ENCODE results near the gene DDX17.

Gene DDX17

DNA sequence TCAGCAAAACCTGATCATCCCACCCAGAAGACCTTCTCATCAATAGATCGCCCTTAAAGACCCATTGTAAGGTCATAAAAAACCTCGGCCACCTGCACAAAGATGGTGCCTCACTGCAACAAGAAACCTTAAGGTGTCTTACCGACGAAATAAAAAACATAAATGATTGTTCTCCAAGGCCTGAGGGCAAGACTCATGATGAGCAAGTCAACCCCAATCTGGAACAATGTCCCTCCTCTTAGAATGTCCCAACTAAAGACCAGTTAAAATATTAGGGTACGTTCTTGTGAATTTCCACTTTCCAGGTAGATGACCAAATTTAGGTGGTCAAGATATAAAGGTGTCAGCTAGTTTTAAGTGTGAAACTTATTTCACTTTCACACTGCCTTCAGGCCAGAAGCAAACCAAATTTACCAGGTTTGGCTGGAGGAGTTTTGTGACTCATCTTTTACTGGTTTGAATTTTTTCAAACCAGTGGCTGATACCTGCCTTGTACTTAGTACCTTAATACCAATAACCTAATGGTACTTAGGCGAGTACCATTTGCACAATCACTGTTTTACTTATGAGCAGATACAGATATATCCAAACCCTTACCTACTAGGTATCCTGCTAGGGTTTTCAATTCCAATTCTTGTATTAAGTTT is 23.3 kb downstream of the DDX17 start:
- Histone ChIP-seq H3F3A (ENCODE audit: insufficient read depth, low read length) (peaks cover 50% of the 10 kb centered on the region), H3K9ac (ENCODE audit: low read length) (no peak overlapping the region)

DNA sequence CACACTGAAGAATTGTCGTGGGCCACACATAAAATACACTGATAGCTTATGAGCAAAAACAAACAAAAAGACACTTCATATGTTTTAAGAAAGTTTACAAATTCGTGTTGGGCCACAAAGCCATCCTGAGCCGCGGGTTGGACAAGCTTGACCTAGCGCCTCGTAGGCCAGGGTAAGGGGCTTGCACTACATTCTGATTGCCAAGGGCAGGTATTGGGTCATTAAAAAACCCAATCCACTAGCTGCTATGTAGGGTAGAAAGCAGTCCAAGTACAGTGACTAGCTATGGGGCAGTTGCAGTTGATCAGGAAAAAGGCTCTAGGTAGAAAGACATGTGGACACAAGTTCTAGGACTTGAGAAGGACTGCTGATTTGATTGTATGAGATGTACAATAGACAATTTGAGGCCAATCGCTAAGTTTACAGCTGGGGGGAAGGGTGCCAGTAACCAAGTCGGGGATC is 24.2 kb downstream of the DDX17 start:
- H3K27me3 ChIP-seq (replicated peaks; ENCODE audit: insufficient read depth, low read length), result no peaks in the 10 kb centered on the region
- no peak for DNase-seq
- TF ChIP-seq EZH2 (optimal IDR thresholded peaks at IDR 0.05; ENCODE audit: low read depth, low read length) (no peak), EZH2phosphoT487 (IDR thresholded peaks at IDR 0.05; ENCODE audit: low read length) (no peak)
- TF ChIP-seq, protein P1, sequence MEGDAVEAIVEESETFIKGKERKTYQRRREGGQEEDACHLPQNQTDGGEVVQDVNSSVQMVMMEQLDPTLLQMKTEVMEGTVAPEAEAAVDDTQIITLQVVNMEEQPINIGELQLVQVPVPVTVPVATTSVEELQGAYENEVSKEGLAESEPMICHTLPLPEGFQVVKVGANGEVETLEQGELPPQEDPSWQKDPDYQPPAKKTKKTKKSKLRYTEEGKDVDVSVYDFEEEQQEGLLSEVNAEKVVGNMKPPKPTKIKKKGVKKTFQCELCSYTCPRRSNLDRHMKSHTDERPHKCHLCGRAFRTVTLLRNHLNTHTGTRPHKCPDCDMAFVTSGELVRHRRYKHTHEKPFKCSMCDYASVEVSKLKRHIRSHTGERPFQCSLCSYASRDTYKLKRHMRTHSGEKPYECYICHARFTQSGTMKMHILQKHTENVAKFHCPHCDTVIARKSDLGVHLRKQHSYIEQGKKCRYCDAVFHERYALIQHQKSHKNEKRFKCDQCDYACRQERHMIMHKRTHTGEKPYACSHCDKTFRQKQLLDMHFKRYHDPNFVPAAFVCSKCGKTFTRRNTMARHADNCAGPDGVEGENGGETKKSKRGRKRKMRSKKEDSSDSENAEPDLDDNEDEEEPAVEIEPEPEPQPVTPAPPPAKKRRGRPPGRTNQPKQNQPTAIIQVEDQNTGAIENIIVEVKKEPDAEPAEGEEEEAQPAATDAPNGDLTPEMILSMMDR (IDR thresholded peaks at IDR 0.05; ENCODE audit: low read length), result no peak
- H3K9ac ChIP-seq (ENCODE audit: low read length), result no peak overlapping the region
- no peak overlapping the region for H2AFZ ChIP-seq (ENCODE audit: low read length)
- no peak overlapping the region for H3K27ac ChIP-seq (ENCODE audit: low read length)
- no peak overlapping the region for H3K4me3 ChIP-seq (ENCODE audit: low read length)
- H3K4me2 ChIP-seq (ENCODE audit: low read depth, low read length), result no peak overlapping the region
- 0 out of 2 replicates have a peak, but pooled peaks cover 8% of the 10 kb centered on the region for H3K79me2 ChIP-seq (ENCODE audit: low read length)
- no peaks in the 10 kb centered on the region for H3K9me3 ChIP-seq (replicated peaks; ENCODE audit: insufficient read depth, low read length)
- H3K9me2 ChIP-seq (replicated peaks; ENCODE audit: insufficient read depth, low read length), result no peaks in the 10 kb centered on the region
- peaks cover 49% of the 10 kb centered on the region for H3F3A ChIP-seq (ENCODE audit: insufficient read depth, low read length)
- no peaks in the 10 kb centered on the region for H4K20me1 ChIP-seq (ENCODE audit: insufficient read depth, low read length)
- H3K4me1 ChIP-seq (ENCODE audit: low read length), result peaks cover 9% of the 10 kb centered on the region; the same call in 1 of the 2 replicates
- peaks cover 21% of the 10 kb centered on the region; the same call in 1 of the 2 replicates for H3K36me3 ChIP-seq (replicated peaks; ENCODE audit: insufficient read depth, low read length)

More for the DNA sequence above, 23.3 kb downstream of the DDX17 start:
- Histone ChIP-seq H4K20me1 (ENCODE audit: insufficient read depth, low read length) (no peaks in the 10 kb centered on the region; the same call in 1 of the 2 replicates), H3K9me2 (replicated peaks; ENCODE audit: insufficient read depth, low read length) (no peaks in the 10 kb centered on the region), H3K9me3 (replicated peaks; ENCODE audit: insufficient read depth, low read length) (no peaks in the 10 kb centered on the region), H3K4me2 (ENCODE audit: low read depth, low read length) (no peak overlapping the region), H3K36me3 (replicated peaks; ENCODE audit: insufficient read depth, low read length) (peaks cover 23% of the 10 kb centered on the region), H2AFZ (ENCODE audit: low read length) (no peak overlapping the region), H3K27me3 (replicated peaks; ENCODE audit: insufficient read depth, low read length) (no peaks in the 10 kb centered on the region), H3K27ac (ENCODE audit: low read length) (no peak overlapping the region), H3K4me1 (ENCODE audit: low read length) (peaks cover 9% of the 10 kb centered on the region; the same call in 1 of the 2 replicates), H3K79me2 (ENCODE audit: low read length) (peaks cover 12% of the 10 kb centered on the region), H3K4me3 (ENCODE audit: low read length) (no peak overlapping the region)
- TF ChIP-seq EZH2phosphoT487 (IDR thresholded peaks at IDR 0.05; ENCODE audit: low read length), result no peak
- TF ChIP-seq, protein P1 (IDR thresholded peaks at IDR 0.05; ENCODE audit: low read length), result no peak
- TF ChIP-seq EZH2 (optimal IDR thresholded peaks at IDR 0.05; ENCODE audit: low read depth, low read length), result no peak
- no peak for DNase-seq

DNA sequence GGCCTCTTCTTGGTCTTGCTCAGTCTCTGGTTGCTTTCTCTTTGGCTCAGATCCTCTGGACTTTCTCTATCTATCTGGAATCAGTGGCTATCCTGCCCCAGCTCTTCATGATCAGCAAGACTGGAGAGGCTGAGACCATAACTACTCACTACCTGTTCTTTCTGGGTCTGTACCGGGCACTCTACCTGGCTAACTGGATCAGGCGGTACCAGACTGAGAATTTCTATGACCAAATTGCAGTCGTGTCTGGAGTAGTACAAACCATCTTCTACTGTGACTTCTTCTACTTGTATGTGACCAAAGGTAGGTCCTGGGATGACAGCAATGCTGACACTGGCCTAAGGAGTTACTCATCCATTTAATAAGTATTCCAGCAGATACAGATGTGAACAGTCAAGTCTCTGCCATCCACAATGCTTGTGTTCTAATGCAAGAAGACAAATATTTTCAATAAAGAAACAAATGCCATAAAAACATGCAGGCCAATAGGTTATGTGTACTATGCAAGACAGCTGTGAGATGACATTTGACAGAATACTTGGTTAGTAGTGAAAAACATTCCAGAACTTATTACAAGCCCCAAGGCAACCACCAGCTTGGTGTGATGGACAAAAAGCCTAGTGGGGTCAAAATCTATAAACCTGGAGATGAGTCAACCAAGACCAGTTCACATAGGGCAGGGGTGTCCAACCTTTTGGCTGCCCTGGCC is 24.8 kb downstream of the DDX17 start:
- H3K27ac ChIP-seq (ENCODE audit: low read length), result no peak overlapping the region
- peaks cover 21% of the 10 kb centered on the region; the same call in 1 of the 2 replicates for H3K36me3 ChIP-seq (replicated peaks; ENCODE audit: insufficient read depth, low read length)
- 0 out of 2 replicates have a peak, but pooled peaks cover 4% of the 10 kb centered on the region for H3K79me2 ChIP-seq (ENCODE audit: low read length)
- no peak for DNase-seq
- no peak overlapping the region for H3K9ac ChIP-seq (ENCODE audit: low read length)
- TF ChIP-seq, protein P1 (IDR thresholded peaks at IDR 0.05; ENCODE audit: low read length), result no peak
- TF ChIP-seq EZH2phosphoT487 (IDR thresholded peaks at IDR 0.05; ENCODE audit: low read length) (no peak), EZH2 (optimal IDR thresholded peaks at IDR 0.05; ENCODE audit: low read depth, low read length) (no peak)
- H3K4me3 ChIP-seq (ENCODE audit: low read length), result no peak overlapping the region
- H4K20me1 ChIP-seq (ENCODE audit: insufficient read depth, low read length), result no peaks in the 10 kb centered on the region
- H3K27me3 ChIP-seq (replicated peaks; ENCODE audit: insufficient read depth, low read length), result no peaks in the 10 kb centered on the region
- H3F3A ChIP-seq (ENCODE audit: insufficient read depth, low read length), result peaks cover 46% of the 10 kb centered on the region
- H3K9me2 ChIP-seq (replicated peaks; ENCODE audit: insufficient read depth, low read length), result no peaks in the 10 kb centered on the region
- H3K4me2 ChIP-seq (ENCODE audit: low read depth, low read length), result no peak overlapping the region
- H3K9me3 ChIP-seq (replicated peaks; ENCODE audit: insufficient read depth, low read length), result no peaks in the 10 kb centered on the region
- no peak overlapping the region for H2AFZ ChIP-seq (ENCODE audit: low read length)
- peaks cover 9% of the 10 kb centered on the region; the same call in 1 of the 2 replicates for H3K4me1 ChIP-seq (ENCODE audit: low read length)
